Measurements from ENCODE around the gene FALEC.
A peak's percentile ranks its signal among the peaks of the same experiment; 100 is the strongest.

Gene FALEC

DNA sequence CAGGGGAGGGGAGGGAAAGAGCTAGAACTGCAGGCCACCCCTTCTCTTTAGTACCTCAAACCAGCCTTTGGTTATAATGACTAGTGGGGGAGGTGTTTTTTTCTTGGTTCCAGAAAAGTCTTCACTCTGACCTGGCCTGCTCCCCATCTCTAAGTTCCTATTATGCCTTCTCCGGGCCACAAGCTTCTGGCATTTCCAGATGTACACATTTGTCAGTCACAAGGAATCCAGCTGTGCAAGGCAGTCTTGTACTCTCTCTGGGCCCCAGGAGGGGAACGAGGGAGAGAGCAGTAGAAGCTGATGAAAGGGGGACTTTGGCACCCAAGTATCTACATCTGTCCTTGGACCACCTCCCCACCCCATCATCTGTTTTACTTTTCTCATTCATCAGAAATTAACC, 2.7 kb upstream of the FALEC start:
- DNase-seq = no peak

- peak; percentile 53 for DNase-seq
These were observed 2.2 kb upstream of the FALEC start for GRCh38 chr1:150513351-150513791.

DNA sequence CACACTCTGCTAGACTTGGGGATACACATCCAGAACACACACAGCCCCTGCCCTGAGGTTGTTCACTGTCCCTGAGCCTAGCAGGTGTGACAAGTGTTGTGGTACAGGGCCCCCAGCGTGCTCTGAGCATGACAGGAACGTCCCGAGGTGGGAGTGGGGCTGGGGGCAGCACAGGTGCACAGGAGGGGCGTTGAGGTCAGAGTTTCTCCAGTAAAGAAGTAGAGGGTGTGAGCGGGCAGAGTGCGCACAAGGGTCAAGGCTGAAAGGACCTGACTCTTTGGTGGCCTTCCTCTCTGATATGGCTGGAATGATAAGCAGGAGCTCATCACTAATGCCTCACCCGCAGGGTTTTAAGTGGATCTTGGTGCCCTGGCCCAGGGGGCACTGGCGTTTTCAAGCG, 1.3 kb upstream of the FALEC start:
- no peak for DNase-seq

- DNase-seq = no peak
These were observed 632 bp upstream of the FALEC start for GRCh38 chr1:150514913-150515327.

- peak; percentile 42 for DNase-seq
These were observed 569 bp downstream of the FALEC start for GRCh38 chr1:150516050-150516591.

DNA sequence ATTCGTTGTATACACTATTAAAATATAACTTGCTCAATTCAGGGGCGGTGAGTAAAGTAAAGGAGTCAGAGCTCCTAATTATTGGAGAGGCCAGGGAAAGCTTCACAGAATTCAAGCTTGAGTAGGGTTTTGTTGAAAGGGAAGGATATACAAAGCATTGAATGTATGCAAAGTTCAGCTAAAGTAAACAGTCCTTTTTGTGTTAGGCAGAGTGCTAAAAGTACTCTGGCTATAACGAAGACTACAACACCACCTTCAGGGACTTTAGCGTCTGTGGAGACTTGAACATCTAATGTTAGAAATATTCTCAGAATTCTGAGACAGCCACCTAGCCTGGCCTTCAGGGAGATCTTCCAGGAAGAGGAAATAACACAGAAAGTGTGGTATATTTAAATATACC, 1.1 kb downstream of the FALEC start:
- DNase-seq = peak; percentile 62

GRCh38 chr1:150521196-150521968, 5.8 kb downstream of the FALEC start:
- DNase-seq = no peak

GRCh38 chr1:150525348-150525747, 9.8 kb downstream of the FALEC start:
- no peak for DNase-seq

DNA sequence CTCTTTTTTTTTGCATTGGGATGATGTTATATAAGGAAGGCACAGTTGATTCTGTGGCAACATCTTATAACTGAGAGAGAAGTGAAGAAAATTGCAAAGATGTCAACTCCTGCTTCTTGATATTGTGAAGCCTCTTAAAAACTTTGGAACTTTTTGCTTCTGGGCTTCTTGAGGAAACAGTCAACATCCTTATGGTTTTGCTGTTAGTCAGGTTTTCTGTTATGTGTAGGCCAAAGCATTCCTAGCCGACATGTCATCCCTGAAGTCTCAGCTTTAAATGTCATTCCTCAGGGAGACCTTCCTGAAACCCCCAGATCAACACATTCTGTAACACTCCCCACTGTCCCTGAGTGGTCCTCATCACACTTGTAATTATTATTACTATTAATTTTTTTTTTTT, 12.6 kb downstream of the FALEC start:
- no peak for DNase-seq

DNA sequence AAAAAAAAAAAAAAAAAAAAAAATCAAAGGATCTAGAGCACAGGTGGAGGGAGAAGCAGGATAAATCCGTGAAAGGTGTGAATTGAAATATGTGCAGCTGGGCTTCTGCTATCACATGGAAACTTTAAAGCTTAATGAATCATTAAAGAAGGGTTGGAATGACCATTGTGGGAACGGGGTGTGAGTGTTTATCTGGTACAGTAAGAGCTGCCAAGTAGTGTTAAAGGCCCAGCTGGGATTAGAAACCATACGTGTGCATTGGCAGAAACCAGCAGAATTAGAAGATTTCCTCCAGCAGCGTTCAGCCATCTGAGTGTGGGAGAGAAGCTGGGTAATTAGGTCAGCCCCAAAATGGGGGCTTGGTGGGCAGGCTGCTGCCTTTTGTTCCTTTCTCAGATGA, 13.5 kb downstream of the FALEC start:
- peak; percentile 24 for DNase-seq

DNA sequence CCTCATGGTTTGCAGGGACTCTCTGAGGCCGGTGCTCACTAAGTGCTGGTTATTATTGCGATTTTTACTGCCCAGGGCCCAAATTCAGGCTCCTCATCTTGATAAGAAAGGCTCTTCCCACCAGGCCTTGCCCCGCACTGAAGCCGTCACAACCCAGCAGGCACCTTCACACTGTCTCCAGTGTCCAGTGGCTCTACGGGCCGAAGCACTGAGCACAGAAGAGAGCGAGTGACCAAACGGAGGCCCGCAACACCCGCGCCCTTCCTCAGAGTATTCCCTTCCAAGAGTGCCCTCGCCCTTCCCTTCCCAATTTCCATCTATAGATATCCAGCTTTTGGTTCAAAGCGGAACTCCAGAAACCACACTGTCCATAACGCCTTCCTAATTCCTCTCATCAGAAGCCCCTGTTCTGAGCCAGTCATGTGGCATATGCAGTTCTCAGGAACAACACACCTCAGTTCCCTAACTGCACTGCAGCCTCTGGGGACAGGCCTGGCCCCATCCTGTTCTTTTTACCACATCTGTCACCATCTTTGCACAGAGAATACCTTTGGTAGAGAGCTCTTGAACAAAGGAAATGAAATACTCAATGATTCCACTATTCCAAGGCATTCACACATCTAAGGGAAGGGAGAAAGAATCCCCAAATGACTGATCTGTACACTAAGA, 15.1 kb downstream of the FALEC start:
- no peak for DNase-seq

GRCh38 chr1:150532860-150533259, 17.3 kb downstream of the FALEC start:
- DNase-seq = no peak

DNA sequence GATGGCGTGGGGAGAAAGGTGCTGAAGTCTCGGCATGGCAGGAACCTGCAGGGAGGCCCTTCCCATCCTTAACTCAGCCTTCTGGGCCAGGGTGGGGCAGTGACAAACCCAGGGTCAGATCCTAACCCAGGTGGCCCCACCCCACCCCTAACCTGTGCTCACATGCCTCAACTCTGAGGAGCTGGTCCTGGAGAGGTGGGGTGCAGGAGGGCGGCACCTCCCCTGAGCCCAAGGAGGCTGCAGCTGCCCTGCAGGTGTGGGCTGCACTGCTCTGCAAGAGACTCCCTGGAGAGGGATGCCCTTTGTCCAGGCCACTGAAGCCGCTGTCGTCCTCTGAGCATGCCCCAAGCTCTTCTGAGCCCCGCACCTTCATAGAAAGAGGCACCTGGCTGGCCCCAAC, 18.4 kb downstream of the FALEC start:
- DNase-seq = no peak

DNA sequence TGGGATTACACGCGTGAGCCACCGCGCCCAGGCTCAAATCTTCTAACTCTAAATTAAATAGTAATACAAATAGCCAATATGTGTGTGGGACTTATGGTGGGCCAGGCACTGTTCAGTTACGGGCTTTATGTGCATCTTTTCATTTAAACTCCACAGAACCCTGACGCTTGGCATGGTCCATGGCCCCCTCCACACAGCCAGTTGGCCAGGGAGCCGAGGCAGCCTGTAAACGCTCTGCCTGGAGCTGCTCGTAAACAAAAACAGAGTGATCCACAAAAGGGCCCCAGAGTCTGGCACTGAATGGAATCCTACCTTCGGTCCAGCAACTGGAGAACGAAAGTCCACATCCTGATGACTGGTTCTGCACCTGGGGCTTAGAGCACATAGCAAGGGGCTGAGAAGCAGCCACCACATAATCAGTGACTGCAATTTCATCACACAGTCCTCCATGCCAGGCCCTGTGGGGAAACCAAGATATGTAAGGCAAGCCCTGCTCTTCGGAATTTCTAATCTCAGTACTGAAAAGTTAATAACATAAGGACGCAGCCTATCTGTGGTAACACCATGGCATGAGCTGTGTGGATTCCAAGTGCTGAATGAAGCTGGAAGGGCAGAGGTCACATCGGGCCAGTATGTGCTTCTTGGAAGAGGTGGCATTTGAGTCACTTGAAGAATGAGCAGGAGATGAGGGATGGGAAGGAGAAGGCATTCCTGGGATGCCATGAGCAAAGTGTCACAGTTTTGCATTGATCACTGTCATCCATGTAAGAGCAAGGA, 20.1 kb downstream of the FALEC start:
- no peak for DNase-seq

DNA sequence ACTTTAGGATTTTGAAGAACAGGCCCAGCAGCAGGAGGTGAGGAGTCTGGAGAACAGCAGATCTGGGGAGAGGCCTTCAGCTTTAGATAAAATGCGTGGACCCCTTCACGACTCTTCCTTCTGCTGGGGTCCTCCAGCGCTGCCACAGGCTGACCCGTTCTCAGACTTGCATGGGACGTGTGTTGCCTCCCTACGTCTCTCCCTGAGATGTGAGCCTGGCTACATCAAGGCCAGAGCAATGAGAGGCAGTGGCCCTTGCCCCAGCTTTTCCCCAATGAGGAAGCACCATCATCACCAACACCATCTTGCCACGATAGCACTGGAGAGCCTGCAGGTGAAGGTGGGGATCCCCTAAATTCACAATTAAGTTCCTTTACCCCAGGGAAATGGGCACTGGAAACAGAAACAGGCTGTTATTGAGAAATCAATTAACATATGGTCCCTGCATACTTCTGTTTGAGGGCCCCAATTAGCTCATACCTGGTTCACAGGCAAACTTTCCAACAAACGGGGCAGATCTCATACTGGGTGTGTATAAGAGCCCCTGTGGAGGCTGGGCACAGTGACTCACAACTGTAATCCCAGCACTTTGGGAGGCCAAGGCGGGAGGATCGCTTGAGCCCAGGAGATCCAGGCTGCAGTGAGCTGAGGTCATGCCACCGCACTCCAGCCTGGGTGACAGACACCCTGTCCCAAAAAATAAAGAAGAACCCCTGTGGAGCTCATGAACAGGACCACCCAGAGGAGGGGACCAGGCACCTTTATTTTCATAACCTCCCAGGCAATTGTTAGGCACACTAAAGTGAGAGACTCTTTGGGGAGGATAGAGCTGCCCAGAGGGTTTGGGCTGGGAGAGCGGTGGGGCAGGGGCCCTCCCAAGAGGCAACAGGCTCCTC, 21.5 kb downstream of the FALEC start:
- DNase-seq = no peak

DNA sequence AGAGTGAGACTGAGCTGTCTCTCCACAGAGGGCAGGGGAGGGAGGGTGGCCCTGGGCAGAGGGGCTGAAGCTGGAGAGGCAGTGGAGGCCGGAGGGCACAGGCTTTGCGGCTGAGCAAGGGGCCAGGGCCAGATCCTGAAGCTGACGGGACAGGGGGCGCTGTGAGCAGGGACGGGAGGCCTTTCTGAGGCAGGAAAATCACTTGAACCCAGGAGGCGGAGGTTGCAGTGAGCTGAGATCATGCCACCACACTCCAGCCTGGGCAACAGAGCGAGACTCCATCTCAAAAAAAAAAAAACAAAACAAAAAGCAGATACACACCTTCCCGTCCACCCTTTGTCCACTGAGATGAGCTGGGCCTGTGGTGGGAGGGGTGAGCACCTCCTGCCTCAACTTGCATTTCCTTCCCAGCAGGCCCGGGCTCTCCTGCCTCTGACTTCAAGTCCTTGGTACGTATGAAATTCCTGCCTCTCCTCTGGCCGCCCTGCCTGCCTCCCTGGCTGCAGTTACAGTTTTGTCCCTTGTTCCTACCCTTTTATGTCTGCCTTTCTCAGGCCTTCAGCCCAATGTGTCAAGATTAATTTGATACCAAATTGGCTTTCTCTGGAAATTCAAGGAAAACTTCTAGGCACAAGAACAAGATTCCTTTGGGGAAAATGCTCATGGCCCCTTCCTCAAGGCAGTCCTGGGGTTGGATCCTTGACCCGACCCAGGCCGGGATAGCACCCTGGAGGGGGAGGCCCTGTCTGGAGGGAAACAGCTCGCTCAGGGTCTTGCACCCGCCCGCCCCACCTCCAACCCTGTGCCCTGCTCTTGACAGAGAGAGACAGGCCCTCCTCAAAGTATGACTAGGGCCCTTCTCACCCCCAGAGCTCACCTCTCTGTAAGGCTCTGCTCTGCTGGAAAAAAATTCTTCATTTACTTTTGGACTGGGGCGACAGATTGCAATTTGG, 22.5 kb downstream of the FALEC start:
- DNase-seq = no peak

DNA sequence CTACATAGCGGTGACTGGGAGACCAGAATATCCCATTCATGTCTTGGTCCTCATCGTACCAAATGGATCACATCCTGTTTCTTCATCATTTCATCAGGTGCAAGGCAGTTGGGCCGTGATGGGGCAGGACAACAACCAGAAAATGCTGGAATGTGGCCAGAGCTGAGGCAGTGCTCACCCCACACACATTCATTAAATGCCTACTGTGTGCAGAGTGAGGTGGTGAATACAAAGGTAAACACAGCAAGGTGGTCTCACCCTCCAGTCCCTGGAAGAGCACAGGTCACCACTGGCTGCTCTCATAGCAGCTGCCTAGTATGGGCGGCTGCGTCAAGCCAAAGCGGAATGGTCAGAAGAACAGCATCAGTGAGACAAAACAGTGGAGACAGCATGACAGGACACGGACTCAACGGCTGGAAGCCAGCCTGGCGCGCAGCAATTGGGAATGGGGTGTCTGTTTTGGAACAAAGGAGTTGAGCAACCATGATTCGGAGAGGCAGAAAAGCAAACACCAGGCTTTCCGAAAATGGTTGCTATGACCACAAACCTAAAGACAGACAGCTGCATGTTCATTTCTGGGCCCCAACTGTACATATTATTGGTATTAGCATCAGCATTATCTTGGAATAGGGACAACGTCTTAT, 28.1 kb downstream of the FALEC start:
- DNase-seq = no peak

DNA sequence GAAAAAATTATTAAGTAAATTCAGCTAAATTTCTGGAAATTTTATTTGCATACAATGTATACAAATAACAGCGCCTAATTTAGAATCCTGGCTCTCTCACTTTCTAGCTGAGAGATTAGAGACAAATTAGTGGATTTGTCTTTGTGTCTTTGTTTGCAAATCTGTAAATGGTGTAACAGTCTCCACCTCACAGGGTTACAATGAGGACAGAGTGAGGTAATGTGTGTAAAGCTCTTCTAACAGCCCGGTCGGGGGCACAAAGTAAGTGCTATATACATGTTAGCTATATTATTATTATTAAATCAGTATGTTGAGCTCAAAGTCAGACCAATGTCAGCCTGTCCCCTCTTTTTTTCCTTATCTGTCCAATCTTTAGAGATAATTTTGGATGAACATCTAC, 28.7 kb downstream of the FALEC start:
- no peak for DNase-seq

GRCh38 chr1:150545486-150546032, 30.0 kb downstream of the FALEC start:
- DNase-seq = peak; percentile 66

- DNase-seq = no peak
These were observed 30.9 kb downstream of the FALEC start for GRCh38 chr1:150546294-150546937.

Measured in hematopoietic multipotent progenitor cell treated with erythropoietin and hydrocortisone succinate and interleukin-3 and kit ligand, for 4 days (in vitro differentiated cells).